GM19463 (cell line): Measurements from ENCODE around the gene CNTNAP2.
"Not testable (repeated sequence)": the region's sequence is repeated elsewhere in the genome, so short reads cannot be mapped to it uniquely, and the experiment has no call there.

Source experiments
- ATAC-seq: cut with Tn5 transposase; IDR thresholded peaks from one replicate; pipeline ENCODE4 v1.9.1; 2021; ENCODE audit warnings: mild to moderate bottlenecking, moderate library complexity; ENCODE audit not compliant: unreplicated experiment

The CNTNAP2 gene

DNA sequence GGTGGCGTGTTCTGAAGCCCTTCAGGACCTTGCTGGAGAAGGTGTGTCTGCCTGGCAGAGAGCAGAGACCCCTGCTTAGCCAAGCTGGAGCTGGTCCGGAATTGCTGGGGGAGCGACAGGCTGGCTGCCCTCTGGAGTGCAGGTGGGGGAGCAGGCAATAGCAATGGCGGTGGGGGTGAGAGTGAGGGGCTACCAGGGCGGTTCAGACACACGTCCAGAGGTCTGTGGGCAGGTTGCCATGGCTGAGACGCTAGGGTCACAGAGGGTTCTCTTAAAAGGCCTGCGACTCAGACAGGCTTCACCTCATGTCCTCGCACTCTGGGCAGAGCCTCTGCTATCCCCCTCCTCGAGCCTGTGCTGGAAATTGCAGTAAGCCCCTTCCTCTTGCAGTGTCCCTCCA lies 2144.9 kb downstream of the CNTNAP2 start:
- ATAC-seq, result no peak

DNA sequence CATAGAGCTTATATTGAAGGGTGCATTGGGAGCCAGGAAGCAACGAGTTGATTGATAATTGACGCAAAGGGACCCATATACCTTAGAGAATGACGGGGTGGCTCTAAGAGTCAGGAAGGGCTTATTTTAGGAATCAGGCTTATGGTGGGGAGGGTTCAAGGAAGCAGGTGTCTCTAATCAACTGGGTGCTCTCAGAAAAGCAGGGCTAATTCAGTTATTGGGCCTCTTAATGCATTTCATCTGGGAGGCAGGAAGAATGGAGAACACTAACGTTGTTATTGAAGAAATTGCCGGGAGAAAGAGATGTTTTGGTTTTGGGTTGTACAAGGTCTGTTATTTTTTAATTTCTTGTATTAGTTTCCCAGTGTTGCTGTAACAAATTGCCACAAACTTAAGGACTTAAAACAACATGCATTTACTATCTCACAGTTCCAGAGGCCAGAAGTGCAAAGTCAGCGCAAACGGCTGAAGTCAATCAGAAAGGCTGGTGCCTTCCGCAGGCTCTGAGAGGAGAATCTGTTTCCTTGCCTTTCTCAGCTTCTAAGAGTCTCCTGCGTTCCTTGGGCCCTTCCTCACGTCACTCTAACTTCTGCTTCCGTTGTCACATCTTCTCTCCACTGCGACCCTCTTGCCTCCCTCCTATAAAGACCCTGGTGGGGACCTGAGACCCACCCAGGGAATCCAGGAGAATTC lies 2145.5 kb downstream of the CNTNAP2 start:
- no peak for ATAC-seq

DNA sequence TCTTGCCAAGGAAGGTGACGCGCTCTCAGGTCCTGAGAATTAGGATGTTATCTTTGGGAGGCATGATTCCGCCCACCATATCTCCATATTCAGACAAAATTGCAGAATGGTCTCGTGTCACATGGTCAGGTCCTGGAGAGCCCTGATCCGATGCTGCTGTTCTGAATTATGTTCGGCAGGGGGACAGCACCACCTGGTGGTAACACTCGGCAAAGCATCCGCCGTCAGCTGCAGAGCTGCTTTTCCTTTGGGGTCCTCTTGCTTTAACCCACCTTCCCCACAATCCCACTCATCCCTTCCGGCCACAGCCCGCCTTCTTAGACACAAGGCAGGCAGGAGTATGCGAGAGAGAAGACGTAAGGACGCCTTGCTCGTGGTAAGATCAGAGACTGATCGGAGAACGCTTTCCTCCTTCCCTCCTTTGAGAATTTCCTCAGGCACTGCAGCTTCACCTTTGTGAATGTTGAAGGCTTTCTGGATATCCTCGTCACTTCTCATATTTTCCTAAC lies 2146.2 kb downstream of the CNTNAP2 start:
- peak; percentile 82 for ATAC-seq

DNA sequence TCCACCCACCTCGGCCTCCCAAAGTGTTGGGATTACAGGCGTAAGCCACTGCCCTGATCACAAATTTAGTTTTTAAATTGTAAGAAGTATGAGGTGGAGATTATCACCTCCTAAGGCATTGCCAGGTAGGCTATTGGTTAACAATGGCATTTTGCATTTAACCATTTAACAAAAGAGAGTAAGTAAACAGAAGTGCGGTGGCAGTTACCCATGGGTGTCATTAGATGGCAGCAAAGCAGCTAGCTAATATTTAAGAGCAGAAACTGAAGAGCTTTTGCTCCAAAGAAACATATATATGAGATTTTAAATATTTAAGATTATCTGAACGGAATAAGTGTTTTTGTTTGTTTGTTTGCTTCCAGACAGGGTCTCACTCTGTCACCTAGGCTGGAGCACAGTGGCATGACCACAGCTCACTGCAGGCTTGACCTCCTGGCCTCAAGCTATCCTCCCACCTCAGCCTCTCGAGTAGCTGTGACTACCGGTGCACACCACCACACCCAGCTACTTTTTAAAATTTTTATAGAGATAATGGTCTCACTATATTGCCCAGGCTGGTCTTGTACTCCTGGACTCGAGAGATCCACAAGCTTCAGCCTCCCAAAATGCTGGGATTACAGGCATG lies 2148.4 kb downstream of the CNTNAP2 start:
- no peak for ATAC-seq

DNA sequence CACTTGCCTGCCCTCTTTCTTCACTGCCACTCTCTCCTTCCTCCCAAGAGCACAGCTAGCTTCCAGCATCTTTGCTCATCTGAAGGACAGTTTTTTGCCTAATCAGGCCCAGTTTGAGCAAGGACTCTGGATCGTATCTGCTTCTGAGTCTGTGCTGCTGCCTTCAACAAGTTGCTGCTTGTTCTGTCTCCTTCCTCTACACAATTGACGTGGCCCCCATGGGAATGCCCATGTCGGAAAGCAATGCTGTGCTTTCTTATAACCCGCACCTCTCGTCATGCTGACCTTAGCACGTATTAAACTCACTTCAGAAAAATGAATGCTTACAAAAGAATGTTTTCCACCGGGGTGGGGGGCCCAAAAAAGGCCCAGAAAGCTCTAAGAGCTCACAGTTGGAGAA lies 2149.3 kb downstream of the CNTNAP2 start:
- no peak for ATAC-seq

DNA sequence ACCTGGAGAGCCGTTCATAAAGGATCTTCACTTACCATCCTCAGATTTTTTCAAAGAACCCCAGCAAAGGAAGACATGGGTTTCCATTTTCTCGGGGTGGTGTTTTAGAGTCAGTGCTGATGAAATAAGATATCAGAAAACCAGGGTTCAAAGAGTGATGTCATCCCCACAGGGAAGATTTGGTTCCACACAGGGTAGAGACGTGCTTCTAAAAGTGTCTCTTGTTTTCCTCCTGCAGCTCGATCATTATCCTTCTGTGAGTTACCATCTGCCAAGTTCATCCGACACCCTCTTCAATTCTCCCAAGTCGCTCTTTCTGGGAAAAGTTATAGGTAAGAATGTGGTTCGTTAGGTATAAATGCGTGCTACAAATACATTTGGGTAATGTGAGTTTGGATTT lies 2150.2 kb downstream of the CNTNAP2 start:
- ATAC-seq, result no peak

DNA sequence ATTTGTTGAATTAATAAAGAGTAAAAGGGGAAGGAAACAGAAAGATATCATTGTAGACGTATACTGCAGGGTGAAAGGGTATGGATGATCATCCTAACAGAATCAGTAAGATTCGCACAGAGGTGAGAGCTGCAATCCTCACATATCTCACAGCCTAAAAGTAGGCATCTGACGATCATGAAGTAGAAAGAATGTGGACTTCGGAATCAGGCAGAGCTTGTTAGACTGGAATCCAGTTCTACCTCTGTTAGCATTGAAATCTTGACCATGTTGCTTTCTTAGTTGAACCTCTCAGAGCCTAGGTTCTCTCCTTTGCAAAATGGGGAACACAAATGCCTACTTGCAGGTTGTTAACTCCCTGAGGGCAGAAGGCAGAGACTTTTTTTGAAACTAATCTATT lies 2154.0 kb downstream of the CNTNAP2 start:
- no peak for ATAC-seq

DNA sequence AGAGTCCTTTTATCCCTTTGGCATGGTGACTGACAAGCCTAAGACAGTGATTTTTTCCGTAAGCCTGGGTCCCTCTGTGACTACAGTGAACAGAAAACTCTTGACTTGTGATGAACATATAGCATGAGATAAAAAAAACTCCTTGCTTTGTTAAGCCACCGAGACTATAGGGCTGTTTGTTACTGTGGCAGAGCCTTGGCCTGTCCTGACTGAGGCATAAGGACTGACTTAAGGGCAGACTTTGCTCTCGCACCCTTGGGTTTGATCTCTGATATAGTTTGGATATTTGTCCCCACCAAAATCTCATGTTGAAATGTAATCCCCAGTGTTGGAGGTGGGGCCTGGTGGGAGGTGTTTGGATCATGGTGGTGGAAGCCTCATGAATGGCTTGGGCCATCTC lies 2157.5 kb downstream of the CNTNAP2 start:
- no peak for ATAC-seq

DNA sequence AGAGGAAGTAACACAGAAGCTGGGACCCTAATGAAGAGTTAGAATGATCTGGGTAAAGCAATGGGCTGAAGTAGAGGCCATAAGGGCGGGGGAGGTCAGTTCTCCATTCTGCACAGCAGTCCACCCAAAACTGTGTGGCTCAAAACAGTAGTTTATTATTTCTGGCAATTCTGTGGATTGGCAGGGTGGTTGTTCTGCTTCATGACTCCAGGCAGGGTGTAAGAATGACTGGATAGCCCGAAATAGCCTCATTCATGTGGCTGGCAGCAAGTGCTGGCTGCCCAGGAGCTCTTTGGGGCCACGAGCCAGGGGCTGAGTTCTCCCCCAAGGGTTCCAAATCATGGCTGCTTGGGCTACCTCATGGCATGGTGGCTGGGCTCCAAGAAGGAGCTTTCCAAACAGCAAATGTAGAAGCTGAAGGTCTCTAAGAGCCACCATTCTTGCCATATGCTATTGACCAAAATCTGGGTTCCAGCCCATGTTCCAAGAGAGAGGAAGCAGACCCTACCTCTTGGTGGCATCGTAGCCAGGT lies 2158.8 kb downstream of the CNTNAP2 start:
- no peak for ATAC-seq

DNA sequence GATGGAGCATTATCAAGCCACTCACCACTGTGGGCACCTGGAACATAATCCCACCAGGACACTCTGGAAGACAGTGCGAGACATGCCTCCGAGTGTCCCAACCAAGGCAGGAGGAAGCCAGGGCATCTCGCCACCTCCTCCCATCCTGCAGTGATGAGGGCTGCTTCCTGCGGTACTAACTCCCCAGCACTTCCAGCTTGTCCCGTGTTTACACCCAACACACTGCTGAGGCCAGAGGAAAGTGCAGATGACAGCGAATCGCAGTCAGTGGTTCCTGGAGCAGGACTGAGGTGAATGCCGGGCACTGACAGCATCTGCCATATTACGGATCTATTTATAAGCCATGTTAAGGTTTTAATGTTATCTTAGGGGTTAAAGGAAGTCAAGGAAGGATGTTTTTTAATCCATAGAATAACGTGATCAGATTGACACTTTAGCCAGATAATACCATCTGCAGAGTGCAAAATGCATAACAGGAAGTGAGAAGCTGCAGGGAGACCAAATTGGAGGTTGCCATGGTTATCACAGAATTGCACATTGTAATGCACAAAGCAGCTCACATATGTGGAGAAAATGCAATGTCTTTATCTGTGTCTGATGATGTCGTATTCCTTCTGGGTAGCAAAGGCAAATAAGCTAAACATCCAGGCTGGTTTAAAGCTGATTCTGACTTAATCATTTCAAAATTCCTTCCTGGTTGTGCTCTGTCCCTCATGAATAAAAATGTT lies 2159.9 kb downstream of the CNTNAP2 start:
- ATAC-seq, result no peak

DNA sequence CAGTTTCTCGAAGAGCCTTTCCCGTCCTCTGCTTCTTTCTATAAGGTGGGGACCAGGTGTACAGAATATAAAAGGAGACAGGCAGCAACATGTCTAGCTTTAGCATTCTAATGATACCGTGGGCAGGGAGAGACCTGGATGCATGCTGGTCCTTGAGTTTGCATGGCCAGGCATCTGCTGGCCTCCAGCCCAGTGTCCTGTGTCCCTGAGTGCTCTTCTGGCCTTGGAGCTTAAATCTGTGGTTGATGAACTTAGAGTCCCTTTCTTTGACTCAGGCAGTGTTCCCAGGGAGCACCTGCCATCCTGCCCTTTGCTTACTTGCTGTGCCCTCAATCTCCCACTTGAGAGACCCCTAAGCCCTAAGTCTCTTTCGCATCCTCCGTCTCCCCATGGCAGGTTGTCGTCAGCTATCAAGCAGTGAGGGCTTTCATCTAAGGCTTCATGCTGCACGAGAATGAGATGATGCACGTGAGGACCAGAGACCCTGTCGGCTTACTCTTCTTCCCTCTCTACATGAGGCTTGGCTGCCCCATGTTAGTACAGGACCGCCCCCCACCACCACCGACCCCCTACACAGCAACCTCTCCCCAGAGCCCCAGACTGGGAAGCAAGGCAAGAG lies 2160.6 kb downstream of the CNTNAP2 start:
- no peak for ATAC-seq

DNA sequence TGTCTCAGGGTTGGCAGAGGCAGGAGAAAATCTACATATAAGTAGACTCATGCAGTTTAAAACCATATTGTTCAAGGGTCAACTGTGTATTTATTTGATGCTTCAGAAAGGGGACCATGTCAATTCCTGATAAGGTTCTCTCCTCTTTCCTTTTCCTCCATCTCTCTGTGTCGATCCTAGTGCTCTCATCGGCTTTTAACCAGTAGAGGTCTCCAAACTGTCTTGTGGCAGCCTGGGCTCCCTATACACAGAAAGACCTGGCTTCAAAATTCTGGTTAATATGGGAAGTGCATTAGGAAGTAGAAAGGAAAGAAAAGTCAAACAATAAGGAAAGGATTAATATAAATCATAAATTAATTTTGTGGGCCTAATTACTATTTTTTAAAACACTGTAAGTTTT lies 2169.5 kb downstream of the CNTNAP2 start:
- ATAC-seq, result no peak

DNA sequence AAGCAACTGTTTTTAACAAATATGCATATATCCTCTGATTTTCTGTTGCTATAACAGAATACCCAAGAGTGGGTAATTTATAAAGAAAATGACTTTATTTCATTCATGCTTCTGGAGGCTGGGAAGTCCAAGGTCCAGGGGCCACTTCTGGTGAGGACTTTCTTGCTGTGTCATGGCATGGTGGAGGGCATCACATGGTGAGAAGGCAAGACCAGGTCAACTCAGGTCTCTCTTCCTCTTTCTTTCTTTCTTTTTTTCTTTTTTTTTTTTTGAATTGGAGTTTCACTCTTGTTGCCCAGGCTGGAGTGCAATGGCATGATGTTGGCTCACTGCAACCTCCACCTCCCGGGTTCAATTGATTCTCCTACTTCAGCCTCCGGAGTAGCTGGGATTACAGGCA lies 2170.9 kb downstream of the CNTNAP2 start:
- no peak for ATAC-seq

DNA sequence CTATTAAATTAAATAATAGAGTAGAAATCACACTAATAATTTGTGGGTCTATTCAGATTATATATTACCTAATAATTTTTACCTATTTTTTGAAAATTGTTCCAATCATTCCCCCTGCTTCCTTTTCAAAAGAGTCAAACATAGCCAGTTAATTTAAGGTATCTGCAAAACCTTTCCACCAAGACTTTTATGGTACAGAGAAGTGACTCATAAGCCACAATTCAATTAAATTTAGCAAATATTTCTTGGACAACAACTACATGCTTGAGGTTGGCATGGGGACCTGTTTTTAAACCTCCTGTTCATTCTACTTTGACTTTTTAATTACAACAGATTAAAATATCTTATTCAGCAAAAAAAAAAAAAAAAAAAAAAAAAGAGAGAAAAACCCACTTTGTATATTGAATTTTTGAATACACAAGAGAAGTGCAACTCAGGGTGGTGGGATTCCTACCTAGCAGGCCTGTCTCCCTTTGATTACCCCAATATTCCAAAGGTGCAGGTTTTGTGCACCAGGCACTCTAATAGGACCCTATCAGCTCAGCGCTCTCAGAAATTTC lies 2172.1 kb downstream of the CNTNAP2 start:
- no peak for ATAC-seq

DNA sequence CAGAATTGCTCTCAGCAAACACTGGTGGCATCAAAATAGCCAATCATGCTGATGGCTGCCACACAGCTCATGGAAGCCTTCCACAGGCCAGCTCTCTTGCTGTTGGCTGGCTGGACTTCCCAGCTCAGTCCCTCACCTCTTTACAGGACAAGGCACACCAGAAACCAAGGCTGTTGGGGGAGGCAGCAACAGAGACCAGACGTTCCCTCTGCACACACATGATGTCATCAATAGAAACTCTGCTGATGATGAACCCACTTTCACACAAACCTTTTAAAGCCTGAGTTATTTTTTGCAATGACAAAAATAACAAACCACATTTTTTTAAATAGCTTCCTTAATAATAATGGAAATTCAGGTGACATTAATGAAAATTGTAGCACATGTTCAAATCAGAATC lies 2173.0 kb downstream of the CNTNAP2 start:
- ATAC-seq, result no peak

DNA sequence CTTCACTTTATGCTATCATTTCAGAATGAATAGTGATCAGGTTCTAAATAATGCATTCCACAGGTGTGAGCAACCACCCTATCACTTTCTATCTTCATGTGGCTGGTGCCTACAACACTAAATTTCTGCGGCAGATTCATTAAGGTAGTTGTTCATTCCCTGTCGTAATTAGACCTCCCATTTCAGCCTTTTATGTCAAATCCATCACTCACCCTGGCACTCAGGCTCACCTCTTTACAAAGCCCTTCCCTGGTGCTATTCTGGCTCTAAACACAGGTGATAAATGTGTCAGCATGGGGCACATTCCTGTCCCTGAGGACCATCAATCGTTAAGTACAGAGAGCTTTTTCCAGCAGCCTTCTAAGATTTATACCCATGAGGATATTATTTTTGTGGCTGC lies 2173.9 kb downstream of the CNTNAP2 start:
- no peak for ATAC-seq

DNA sequence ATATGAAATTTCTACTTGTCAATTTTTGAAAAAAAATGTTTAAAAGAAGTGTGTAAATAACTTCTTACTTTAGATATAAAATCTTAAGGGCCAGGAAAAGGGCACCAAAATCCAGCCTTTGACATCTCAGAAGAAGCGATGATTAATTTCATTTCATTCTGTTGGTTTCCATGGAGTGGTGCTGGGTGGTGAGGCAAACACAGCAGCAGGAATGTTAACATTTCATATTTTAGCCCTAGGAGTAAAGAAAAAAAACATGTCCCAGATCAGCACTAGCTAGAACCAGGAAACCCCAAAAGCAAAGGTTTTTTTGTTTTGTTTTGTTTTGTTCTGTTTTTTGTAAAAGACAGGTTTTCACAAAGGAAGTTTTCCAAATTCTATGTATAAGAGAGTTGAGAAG lies 2175.2 kb downstream of the CNTNAP2 start:
- no peak for ATAC-seq

DNA sequence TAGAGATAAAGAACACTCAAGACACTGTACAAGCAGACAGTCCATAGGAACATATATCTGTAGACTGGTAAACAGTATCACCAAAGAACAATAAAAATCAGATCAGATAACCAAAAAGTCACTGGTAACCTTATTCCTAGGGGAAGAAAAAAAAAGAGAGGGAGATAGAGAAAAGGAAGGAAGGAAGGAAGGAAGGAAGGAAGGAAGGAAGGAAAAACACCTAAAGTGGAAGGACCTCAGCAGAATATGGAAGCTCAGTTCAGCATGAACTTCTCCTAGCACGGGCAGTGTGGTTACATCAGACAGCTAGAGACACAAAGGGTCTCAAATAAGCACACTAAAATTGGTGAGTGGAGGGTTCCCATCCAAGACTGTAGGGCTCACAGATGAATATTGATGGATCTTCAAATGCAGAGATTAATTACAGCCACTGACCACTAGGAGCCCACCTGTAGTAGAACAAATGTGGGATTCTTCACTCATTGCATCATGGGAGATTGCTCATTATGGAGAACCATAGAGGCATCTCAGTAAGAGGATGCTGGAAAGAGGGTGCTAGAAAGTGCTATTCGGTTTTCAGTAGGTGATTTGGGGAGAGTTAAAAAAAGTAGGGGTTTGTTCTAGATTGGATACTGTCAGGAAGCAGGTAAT lies 2180.5 kb downstream of the CNTNAP2 start:
- ATAC-seq, result no peak

DNA sequence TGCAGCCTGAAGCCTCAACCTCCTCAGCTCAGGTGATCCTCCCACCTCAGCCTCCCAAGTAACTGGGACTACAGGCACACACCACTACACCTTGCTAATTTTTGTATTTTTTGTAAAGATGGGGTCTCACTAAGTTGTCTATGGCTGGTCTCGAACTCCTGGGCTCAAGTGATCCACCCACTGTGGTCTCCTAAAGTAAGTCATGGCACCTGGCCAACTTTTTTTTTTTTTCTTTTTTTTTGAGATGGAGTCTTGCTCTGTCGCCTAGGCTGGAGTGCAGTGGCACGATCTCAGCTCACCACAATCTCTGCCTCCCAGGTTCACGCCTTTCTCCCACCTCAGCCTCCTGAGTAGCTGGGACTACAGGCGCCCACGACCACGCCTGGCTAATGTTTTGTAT lies 2182.2 kb downstream of the CNTNAP2 start:
- not testable (repeated sequence) for ATAC-seq
